Measurements from ENCODE around the gene DONSON.

DONSON gene

DNA sequence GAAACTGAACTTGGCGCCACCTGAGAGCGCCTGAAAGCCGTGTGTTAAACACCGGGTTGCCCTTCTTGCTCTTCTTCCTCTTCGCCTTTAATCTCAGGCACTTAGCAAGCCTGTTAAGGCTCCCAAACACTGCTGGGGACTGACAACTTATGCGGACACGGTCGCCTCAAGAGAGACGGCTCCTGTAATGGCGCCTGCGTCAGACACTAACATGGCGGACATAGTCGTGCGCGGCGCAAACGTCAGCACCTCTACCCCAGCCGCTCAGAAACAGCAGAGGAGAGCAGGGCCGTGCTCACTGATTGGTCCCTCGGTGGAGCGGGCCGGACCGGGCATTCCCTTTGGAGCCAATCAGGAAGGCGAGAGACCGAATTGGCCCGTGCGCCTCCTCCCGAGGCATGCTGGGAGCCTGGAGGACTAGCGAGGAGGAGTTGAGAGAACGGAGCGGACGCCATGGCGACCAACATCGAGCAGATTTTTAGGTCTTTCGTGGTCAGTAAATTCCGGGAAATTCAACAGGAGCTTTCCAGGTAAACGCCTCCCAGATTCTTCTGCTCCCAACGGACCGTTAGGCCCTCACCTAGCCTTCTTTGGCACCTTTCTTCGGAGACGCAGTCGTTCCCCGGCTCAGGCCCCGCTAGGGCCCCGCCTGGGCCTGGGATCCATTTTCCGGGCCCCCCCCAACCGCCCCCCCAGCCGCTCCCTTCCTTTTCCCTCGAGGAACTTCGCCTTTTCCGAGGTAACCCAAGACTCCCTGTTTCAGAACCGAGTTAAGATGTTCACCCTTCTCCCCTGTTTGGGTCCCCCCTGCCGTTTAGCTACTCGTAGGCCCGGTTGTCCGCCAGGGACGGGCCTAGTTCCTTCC lies 45.6 kb downstream of the DONSON start, which contains the start of gene SON:
Gene SON, plus strand, starts transcription at position 399 of the 865 bp plus-strand sequence. Its CDS starts 55 bp downstream, at position 454.
- in situ Hi-C loops (cut with MboI; ENCODE audit: low sequenced_read_pairs), result no loop called here
- Histone ChIP-seq H3K9me3 (no peaks in the 10 kb centered on the region), H3K4me3 (peak within 1 kb of the TSS; percentile 92), H3K36me3 (replicated peaks) (peaks cover 43% of the 10 kb centered on the region), H3K4me1 (peaks cover 18% of the 10 kb centered on the region), H3K27me3 (ENCODE audit: low read depth) (no peaks in the 10 kb centered on the region)
- DNase-seq (ENCODE audit: low spot score in 2 of 2), result peak; percentile 98

DNA sequence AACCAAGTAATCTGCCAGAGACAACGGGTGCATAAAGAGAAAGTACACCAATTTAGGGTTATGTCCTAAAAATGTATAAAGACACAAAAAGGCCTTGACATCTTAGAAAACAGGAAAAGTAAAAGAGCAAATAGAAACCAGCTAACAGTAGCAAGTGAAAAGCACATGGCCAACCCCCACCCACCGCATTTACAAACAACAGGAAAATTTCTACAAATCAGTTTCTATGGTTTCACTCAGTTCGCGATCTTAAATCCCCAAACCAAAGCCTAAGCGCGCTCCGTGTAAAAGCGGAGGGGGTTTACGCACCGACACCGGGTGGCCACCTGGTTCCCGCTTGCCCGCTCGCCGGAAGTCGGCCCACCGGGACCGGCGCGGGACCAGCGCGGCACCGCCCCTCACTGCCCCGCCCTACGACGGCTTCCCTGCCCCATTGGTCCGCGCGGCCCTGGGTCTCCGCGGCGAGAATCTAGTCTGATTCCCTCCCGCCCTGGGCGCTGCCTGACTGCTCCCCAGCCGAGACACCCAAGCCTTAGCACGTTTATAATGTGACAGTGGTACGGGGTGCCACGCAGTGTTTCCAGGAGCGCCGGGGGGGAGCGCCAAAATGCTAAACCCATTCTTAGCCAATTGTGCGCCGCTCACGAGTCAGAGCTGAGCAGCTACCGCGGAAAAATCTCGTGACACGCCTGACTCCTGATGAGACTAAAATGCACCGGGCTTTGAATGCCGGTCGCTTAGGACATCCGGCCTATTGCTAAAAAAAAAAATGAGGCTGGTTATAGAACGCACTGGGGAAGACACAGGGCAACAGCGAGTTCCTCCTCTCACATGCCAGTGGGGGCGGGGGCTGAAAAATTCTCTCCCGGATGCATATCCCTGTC lies 46.5 kb downstream of the DONSON start, which contains the start of gene GART:
Gene GART, minus strand, starts transcription at position 362 of the 884 bp plus-strand sequence. CDS start 2,802 bp downstream, outside the sequence.
- H3K27me3 ChIP-seq (ENCODE audit: low read depth), result no peaks in the 10 kb centered on the region
- peaks cover 18% of the 10 kb centered on the region for H3K4me1 ChIP-seq
- DNase-seq (ENCODE audit: low spot score in 2 of 2), result peak; percentile 77 to 92
- peak within 1 kb of the TSS; percentile 92 for H3K4me3 ChIP-seq
- H3K36me3 ChIP-seq (replicated peaks), result peaks cover 45% of the 10 kb centered on the region
- in situ Hi-C loops (cut with MboI; ENCODE audit: low sequenced_read_pairs), result no loop called here
- no peaks in the 10 kb centered on the region for H3K9me3 ChIP-seq

- DNase-seq (ENCODE audit: low spot score in 2 of 2), result peak in 1 of 2 experiments; percentile 43
- in situ Hi-C loops (cut with MboI; ENCODE audit: low sequenced_read_pairs), result no loop called here
These were observed 47.3 kb downstream of the DONSON start for GRCh38 chr21:33541105-33541711.

DNA sequence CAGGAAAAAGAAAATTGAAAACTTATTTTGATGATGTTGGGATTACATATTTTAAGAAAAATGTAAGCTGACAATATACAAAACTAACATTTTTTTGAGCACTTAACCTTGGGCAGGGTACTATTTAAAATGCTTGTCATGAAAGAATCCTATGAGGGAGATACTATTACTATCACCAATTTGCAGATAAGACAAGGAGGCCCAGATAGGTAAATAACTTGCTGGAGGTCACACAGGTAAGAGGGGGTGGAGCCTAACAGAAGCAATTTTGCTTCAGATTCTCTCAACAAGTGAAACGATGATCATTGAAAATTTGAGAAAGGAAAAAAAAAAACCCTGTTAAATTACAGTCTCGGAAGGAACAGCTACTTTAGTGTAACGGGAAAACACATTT lies 47.8 kb downstream of the DONSON start:
- Histone ChIP-seq H3K9me3 (no peaks in the 10 kb centered on the region), H3K4me1 (peaks cover 16% of the 10 kb centered on the region), H3K27me3 (ENCODE audit: low read depth) (no peaks in the 10 kb centered on the region), H3K4me3 (peak overlapping the region; percentile 92), H3K36me3 (replicated peaks) (peaks cover 45% of the 10 kb centered on the region)
- no peak for DNase-seq (ENCODE audit: low spot score in 2 of 2)
- in situ Hi-C loops (cut with MboI; ENCODE audit: low sequenced_read_pairs), result no loop called here

More at GRCh38 chr21:33541105-33541711, 47.3 kb downstream of the DONSON start:
- H3K4me3 ChIP-seq, result peak overlapping the region; percentile 92
- no peaks in the 10 kb centered on the region for H3K27me3 ChIP-seq (ENCODE audit: low read depth)
- peaks cover 45% of the 10 kb centered on the region for H3K36me3 ChIP-seq (replicated peaks)
- H3K9me3 ChIP-seq, result no peaks in the 10 kb centered on the region
- H3K4me1 ChIP-seq, result peaks cover 18% of the 10 kb centered on the region

- no peak for DNase-seq (ENCODE audit: low spot score in 2 of 2)
- H3K36me3 ChIP-seq (replicated peaks), result peaks cover 55% of the 10 kb centered on the region
- H3K4me1 ChIP-seq, result peaks cover 12% of the 10 kb centered on the region
- no peaks in the 10 kb centered on the region for H3K27me3 ChIP-seq (ENCODE audit: low read depth)
- no peaks in the 10 kb centered on the region for H3K9me3 ChIP-seq
- in situ Hi-C loops (cut with MboI; ENCODE audit: low sequenced_read_pairs), result no loop called here
- H3K4me3 ChIP-seq, result no peak overlapping the region
These were observed 48.9 kb downstream of the DONSON start for GRCh38 chr21:33539616-33540015.

DNA sequence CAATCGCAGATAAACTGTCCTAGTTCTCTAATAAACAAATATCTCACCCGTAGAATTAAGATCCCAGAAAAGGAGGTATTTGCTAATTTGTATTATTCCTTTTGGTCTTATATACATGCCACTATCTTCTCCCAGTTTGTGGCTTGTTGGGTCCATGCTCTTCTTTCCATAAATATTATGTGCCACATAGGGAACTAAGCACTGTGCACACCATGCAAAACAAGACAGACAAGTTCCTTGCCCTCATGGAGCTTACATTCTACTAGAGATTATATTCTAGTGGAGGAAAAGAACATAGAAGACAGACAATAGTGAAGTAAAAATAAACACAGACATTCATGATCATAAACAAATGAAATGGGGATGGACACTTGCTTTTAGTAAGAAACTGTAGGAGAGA lies 51.3 kb downstream of the DONSON start:
- H3K9me3 ChIP-seq, result no peaks in the 10 kb centered on the region
- DNase-seq (ENCODE audit: low spot score in 2 of 2), result no peak
- H3K36me3 ChIP-seq (replicated peaks), result peaks cover 78% of the 10 kb centered on the region
- H3K27me3 ChIP-seq (ENCODE audit: low read depth), result no peaks in the 10 kb centered on the region
- no peak overlapping the region for H3K4me3 ChIP-seq
- in situ Hi-C loops (cut with MboI; ENCODE audit: low sequenced_read_pairs), result no loop called here
- H3K4me1 ChIP-seq, result peaks cover 12% of the 10 kb centered on the region

DNA sequence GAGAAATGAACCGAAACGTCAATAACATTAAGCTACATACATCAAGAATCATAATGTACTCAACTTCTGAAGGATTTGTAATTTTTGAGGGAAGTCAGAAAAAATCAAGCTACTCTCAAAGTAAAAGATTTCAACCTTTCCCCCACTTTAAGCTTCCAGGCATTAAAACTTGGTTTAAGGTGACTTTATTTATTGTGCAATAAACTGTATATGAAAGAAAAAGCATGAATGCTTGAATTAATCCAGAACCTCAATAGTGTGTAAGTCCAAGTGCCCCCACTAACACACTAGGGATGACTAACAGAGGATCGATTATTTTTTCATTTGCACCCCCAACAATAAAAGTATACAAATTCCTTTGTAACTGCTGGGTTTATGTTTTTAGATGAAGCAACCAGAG lies 57.5 kb downstream of the DONSON start:
- in situ Hi-C loops (cut with MboI; ENCODE audit: low sequenced_read_pairs), result no loop called here
- Histone ChIP-seq H3K36me3 (replicated peaks) (peaks cover 93% of the 10 kb centered on the region), H3K4me1 (no peaks in the 10 kb centered on the region), H3K27me3 (ENCODE audit: low read depth) (no peaks in the 10 kb centered on the region), H3K4me3 (no peak overlapping the region), H3K9me3 (no peaks in the 10 kb centered on the region)
- no peak for DNase-seq (ENCODE audit: low spot score in 2 of 2)
